ENCODE results near the gene SLC12A6. TPM values are rescaled to one million over a fixed set of nuclear protein-coding genes. Genes with fewer than 3 reads are reported as not detected.
"Not testable (repeated sequence)": the region's sequence is repeated elsewhere in the genome, so short reads cannot be mapped to it uniquely, and the experiment has no call there.

SLC12A6 gene
- total RNA-seq = 10 to 100 TPM; 25.3 to 47.4 TPM
- 10 to 100 TPM; 25.9 to 37.3 (median 29.7) TPM for polyA plus RNA-seq (ENCODE audit: insufficient read length in 6 of 6)
- long read RNA-seq, donor 1, partial matches to known transcripts = 5 of 5 reads
- long read RNA-seq, donor 1, other reads (novel, unspliced or antisense) = 0 of 5 reads
- long read RNA-seq, donor 2, partial matches to known transcripts = 0 of 1 reads
- long read RNA-seq, donor 2, other reads (novel, unspliced or antisense) = 0 of 1 reads
- long read RNA-seq, donor 3 = 0 reads
- long read RNA-seq, donor 4, partial matches to known transcripts = 0 of 1 reads
- long read RNA-seq, donor 4, other reads (novel, unspliced or antisense) = 1 of 1 reads
- long read RNA-seq, donor 5, partial matches to known transcripts = 0 of 2 reads
- long read RNA-seq, donor 5, other reads (novel, unspliced or antisense) = 0 of 2 reads
- long read RNA-seq, donor 6 = 0 reads
- long read RNA-seq, donor 7 = 0 reads
- long read RNA-seq, donor 8 = 0 reads
- long read RNA-seq, donor 9 = 0 reads
- long read RNA-seq, donor 10 = 0 reads
- long read RNA-seq, donor 11 = 0 reads
- long read RNA-seq, donor 12 = 0 reads

DNA sequence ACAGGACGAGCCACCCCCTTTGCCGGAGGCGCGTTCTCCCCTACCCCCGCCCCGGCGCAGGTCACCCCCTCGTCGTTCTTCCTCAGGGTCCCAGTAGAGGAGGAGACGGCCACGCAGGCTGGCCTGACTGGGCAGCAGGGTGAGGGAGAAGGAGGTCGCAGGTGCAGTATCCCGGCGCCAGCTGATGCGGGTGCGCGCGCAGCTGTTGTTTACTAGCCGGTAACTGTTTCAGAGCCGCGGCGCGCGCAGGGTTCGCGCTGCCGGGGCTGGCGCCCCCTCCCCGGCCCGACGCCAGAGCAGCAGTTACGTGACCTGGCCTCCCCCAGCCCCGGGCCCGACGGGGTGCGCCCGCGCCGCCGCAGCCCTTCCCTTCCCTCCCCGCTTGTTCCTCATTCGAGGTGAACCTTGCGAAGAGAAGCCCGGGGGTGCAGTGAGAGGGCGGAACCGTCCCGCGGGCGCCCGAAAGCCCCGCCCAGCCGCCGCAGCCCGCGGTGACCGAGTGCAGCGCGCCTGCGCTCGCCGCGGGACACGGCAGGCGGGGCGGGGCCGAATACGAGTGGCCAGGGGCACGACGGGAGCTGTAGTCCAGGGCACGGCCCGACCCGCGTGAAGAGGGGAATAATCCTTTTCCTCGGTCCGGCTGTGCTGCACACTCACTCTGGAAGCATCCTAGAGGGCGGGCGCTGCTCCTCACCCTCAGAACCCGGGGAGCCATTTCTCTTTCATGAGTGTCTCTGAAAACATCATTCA, at the start of gene SLC12A6:
Gene SLC12A6, minus strand, starts transcription at position 225 of the 750 bp plus-strand sequence. CDS start 1,101 bp downstream, outside the sequence.
- intact Hi-C loops (cut with DNase I) = loop anchor here in 1 of 2 donors (10.0 kb wide), 1 partner anchor 93 kb away; no protein-coding TSS in a partner anchor
- Histone ChIP-seq H3K9me3 (no peaks in the 10 kb centered on the region), H3K36me3 (peaks cover 0 to 35% of the 10 kb centered on the region in 2 donors), H3K4me1 (peaks cover 16 to 80% of the 10 kb centered on the region in 2 donors), H3K4me3 (peak within 1 kb of the TSS; percentile 85 to 88), H3K27me3 (no peaks in the 10 kb centered on the region), H3K27ac (peak within 1 kb of the TSS; percentile 87 to 98)
- TF ChIP-seq, protein P1, sequence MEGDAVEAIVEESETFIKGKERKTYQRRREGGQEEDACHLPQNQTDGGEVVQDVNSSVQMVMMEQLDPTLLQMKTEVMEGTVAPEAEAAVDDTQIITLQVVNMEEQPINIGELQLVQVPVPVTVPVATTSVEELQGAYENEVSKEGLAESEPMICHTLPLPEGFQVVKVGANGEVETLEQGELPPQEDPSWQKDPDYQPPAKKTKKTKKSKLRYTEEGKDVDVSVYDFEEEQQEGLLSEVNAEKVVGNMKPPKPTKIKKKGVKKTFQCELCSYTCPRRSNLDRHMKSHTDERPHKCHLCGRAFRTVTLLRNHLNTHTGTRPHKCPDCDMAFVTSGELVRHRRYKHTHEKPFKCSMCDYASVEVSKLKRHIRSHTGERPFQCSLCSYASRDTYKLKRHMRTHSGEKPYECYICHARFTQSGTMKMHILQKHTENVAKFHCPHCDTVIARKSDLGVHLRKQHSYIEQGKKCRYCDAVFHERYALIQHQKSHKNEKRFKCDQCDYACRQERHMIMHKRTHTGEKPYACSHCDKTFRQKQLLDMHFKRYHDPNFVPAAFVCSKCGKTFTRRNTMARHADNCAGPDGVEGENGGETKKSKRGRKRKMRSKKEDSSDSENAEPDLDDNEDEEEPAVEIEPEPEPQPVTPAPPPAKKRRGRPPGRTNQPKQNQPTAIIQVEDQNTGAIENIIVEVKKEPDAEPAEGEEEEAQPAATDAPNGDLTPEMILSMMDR (IDR thresholded peaks at IDR 0.05) = no peak
- peak; percentile 81 to 99 (median 92) for DNase-seq
- peak; percentile 96 for ATAC-seq

- H3K4me3 ChIP-seq; H3K36me3 ChIP-seq; H3K9me3 ChIP-seq; H3K4me1 ChIP-seq; ATAC-seq; DNase-seq; intact Hi-C loops (cut with DNase I); H3K27me3 ChIP-seq; H3K27ac ChIP-seq: not testable (repeated sequence)
Observed at GRCh38 chr15:34381829-34382521, 44.4 kb upstream of the SLC12A6 start.

- H3K27me3 ChIP-seq; intact Hi-C loops (cut with DNase I); DNase-seq; H3K27ac ChIP-seq; H3K4me1 ChIP-seq; H3K4me3 ChIP-seq; H3K9me3 ChIP-seq; H3K36me3 ChIP-seq; ATAC-seq: not testable (repeated sequence)
Observed at GRCh38 chr15:34380491-34380890, 42.9 kb upstream of the SLC12A6 start.

DNA sequence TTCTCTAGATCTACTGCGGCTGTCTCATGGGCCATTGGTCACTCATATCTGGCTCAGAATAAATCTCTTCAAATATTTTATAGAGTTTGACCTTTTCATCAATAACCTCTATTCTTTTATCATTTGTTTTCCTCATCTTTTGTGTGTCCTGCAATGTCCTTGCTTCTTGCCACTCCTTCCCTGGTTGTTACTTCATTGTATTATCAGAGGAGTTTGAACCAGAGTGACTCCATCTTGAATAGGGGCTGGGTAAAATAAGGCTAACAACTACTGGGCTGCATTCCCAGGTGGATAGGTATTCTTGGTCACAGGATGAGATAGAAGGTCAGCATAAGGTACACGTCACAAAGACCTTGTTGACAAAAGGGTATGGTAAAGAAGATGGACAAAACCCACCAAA, 39.3 kb upstream of the SLC12A6 start:
- Histone ChIP-seq H3K36me3 (no peaks in the 10 kb centered on the region), H3K9me3 (no peaks in the 10 kb centered on the region), H3K27ac (no peak overlapping the region), H3K27me3 (no peaks in the 10 kb centered on the region), H3K4me3 (no peak overlapping the region), H3K4me1 (no peaks in the 10 kb centered on the region)
- TF ChIP-seq, protein P1 (IDR thresholded peaks at IDR 0.05) = no peak
- intact Hi-C loops (cut with DNase I) = no loop called here
- DNase-seq (no peak), ATAC-seq (no peak)

DNA sequence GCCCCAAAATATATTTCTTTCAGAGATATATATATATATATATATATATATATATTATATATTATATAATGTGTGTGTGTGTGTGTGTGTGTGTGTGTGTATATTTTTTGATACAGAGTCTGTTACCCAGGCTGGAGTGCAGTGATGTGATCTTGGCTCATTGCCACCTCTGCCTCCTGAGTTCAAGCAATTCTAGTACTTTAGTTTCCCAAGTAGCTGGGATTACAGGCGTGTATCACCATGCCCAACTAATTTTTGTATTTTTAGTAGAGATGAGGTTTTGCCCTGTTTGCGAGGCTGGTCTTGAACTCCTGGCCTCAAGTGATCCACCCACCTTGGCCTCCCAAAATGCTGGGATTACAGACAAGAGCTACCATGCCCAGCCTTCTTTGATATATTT, 38.0 kb upstream of the SLC12A6 start:
- H3K4me1 ChIP-seq; H3K36me3 ChIP-seq; DNase-seq; intact Hi-C loops (cut with DNase I); ATAC-seq; H3K9me3 ChIP-seq; H3K27ac ChIP-seq; H3K27me3 ChIP-seq; H3K4me3 ChIP-seq: not testable (repeated sequence)

GRCh38 chr15:34374816-34375215, 37.2 kb upstream of the SLC12A6 start:
- intact Hi-C loops (cut with DNase I) = no loop called here
- H3K4me1 ChIP-seq = no peaks in the 10 kb centered on the region
- no peaks in the 10 kb centered on the region for H3K36me3 ChIP-seq
- no peaks in the 10 kb centered on the region for H3K9me3 ChIP-seq
- DNase-seq = no peak
- no peak for ATAC-seq
- TF ChIP-seq, protein P1 (IDR thresholded peaks at IDR 0.05) = no peak
- H3K27me3 ChIP-seq = no peaks in the 10 kb centered on the region
- H3K4me3 ChIP-seq = no peak overlapping the region
- H3K27ac ChIP-seq = no peak overlapping the region

Measured in left lung (tissue), 14 donors.